ENCODE results near the gene ANKRD66. TPM values are rescaled to one million over a fixed set of nuclear protein-coding genes. Genes with fewer than 3 reads are reported as not detected.

Gene ANKRD66
- total RNA-seq, 1 experiment from 2014 or later = not detected

DNA sequence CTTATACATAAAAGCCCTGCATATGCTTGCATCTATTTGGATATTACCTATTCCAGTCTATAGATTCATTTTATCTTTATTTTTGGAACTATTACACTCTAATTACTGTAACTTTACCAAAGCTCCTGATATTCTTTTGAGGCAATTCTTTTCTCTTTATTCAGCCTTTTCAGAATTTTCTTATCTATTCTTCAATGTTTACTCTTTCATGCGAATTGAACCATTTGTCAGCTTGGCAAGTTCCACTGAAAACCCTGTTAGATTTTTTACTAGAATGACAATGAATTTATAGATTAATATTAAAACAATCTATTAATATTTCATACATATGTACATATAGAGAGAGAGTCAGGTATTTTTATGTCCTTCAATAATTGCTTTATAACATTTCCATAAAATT lies 45.9 kb downstream of the ANKRD66 start:
- H2BK12ac ChIP-seq (ENCODE audit: insufficient read length, low read depth, low read length) = no peak overlapping the region
- no peaks in the 10 kb centered on the region for H3K9me3 ChIP-seq (ENCODE audit: control insufficient read depth, low read depth, low read length)
- H4K5ac ChIP-seq (ENCODE audit: insufficient read length, low read depth, low read length) = no peak overlapping the region
- Mint-ChIP-seq H3K4me3 (no peak overlapping the region), H3K27ac (no peak overlapping the region), H3K4me1 (no peaks in the 10 kb centered on the region), H3K36me3 (ENCODE audit: insufficient read depth in 1 of 3, low read depth in 3 of 3) (no peaks in the 10 kb centered on the region), H3K9me3 (no peaks in the 10 kb centered on the region), H3K27me3 (ENCODE audit: low read depth) (no peaks in the 10 kb centered on the region)
- no peak overlapping the region for H3T11ph ChIP-seq (ENCODE audit: low read length)
- H2AFZ ChIP-seq (ENCODE audit: low read length) = no peak overlapping the region
- no peaks in the 10 kb centered on the region for H3K4me1 ChIP-seq (ENCODE audit: insufficient read depth, low read length)
- H3K27ac ChIP-seq (ENCODE audit: insufficient read length, low read depth, low read length) = no peak overlapping the region
- H3K14ac ChIP-seq (ENCODE audit: insufficient read depth, low read length) = no peak overlapping the region
- H3K79me2 ChIP-seq (ENCODE audit: insufficient read depth, low read length) = no peaks in the 10 kb centered on the region
- H2BK5ac ChIP-seq (ENCODE audit: insufficient read length, low read length) = no peak overlapping the region
- H2BK120ac ChIP-seq (ENCODE audit: low read depth, low read length, poor library complexity, severe bottlenecking) = no peak overlapping the region
- no peak overlapping the region for H3K56ac ChIP-seq (ENCODE audit: insufficient read length, low read depth, low read length)
- no peaks in the 10 kb centered on the region for H3K79me1 ChIP-seq (ENCODE audit: insufficient read depth, low read depth, low read length, poor library complexity, severe bottlenecking)
- H3K18ac ChIP-seq (ENCODE audit: insufficient read length, low read depth, low read length) = no peak overlapping the region
- WGBS (ENCODE audit: extremely low coverage, insufficient read length, low lambda C conversion rate) = no CpG with 5 or more reads among the region's 1 CpG
- TF ChIP-seq, protein P1, sequence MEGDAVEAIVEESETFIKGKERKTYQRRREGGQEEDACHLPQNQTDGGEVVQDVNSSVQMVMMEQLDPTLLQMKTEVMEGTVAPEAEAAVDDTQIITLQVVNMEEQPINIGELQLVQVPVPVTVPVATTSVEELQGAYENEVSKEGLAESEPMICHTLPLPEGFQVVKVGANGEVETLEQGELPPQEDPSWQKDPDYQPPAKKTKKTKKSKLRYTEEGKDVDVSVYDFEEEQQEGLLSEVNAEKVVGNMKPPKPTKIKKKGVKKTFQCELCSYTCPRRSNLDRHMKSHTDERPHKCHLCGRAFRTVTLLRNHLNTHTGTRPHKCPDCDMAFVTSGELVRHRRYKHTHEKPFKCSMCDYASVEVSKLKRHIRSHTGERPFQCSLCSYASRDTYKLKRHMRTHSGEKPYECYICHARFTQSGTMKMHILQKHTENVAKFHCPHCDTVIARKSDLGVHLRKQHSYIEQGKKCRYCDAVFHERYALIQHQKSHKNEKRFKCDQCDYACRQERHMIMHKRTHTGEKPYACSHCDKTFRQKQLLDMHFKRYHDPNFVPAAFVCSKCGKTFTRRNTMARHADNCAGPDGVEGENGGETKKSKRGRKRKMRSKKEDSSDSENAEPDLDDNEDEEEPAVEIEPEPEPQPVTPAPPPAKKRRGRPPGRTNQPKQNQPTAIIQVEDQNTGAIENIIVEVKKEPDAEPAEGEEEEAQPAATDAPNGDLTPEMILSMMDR (conservative IDR thresholded peaks at IDR 0.05) = no peak
- no peak for DNase-seq
- H3K23ac ChIP-seq (ENCODE audit: insufficient read length, low read depth, low read length) = no peak overlapping the region
- H3K23me2 ChIP-seq (ENCODE audit: insufficient read length, low read depth, low read length, poor library complexity, severe bottlenecking) = no peaks in the 10 kb centered on the region
- H3K9ac ChIP-seq (ENCODE audit: extremely low read depth, insufficient read length, low read length) = no peak overlapping the region
- H3K27me3 ChIP-seq (ENCODE audit: insufficient read depth, low read length) = no peaks in the 10 kb centered on the region
- no peak overlapping the region for H4K91ac ChIP-seq (ENCODE audit: insufficient read length, low read depth, low read length)
- no peak overlapping the region for H3K4ac ChIP-seq (ENCODE audit: low read depth, low read length)
- no peak overlapping the region for H2AK5ac ChIP-seq (ENCODE audit: insufficient read length, low read length)
- no peak overlapping the region for H4K8ac ChIP-seq (replicated peaks; ENCODE audit: insufficient read length, low read depth, low read length)
- H4K20me1 ChIP-seq (ENCODE audit: control insufficient read depth, insufficient read depth, insufficient read length) = no peaks in the 10 kb centered on the region
- H3K4me2 ChIP-seq (ENCODE audit: insufficient read depth, insufficient read length, low read length) = no peak overlapping the region
- no peak overlapping the region for H2BK20ac ChIP-seq (ENCODE audit: low read depth, low read length, poor library complexity, severe bottlenecking)
- H2BK15ac ChIP-seq (ENCODE audit: low read depth, low read length) = no peak overlapping the region
